ENCODE measurements around the gene NKX1-2.
A peak's percentile ranks its signal among the peaks of the same experiment; 100 is the strongest.

Gene NKX1-2

DNA sequence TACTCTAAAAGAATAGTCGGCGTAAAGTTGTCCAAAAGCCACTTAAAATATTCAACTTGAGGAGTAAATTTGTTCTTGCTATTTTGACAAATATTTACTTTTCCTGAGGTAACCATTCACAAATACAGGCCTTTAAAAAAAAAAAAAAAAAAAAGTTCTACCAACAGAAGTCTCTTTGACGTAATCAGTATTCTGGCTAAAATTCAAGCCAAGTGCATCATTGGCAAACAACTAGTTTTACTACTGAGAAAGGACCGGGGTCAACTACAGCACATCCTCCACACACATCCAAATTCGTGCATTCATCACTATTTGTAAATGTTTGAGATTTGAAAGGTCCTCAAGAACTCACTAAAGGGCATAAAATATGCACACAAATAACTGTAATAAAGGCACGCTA is 33.1 kb downstream of the NKX1-2 start:
- TF ChIP-seq, protein P1, sequence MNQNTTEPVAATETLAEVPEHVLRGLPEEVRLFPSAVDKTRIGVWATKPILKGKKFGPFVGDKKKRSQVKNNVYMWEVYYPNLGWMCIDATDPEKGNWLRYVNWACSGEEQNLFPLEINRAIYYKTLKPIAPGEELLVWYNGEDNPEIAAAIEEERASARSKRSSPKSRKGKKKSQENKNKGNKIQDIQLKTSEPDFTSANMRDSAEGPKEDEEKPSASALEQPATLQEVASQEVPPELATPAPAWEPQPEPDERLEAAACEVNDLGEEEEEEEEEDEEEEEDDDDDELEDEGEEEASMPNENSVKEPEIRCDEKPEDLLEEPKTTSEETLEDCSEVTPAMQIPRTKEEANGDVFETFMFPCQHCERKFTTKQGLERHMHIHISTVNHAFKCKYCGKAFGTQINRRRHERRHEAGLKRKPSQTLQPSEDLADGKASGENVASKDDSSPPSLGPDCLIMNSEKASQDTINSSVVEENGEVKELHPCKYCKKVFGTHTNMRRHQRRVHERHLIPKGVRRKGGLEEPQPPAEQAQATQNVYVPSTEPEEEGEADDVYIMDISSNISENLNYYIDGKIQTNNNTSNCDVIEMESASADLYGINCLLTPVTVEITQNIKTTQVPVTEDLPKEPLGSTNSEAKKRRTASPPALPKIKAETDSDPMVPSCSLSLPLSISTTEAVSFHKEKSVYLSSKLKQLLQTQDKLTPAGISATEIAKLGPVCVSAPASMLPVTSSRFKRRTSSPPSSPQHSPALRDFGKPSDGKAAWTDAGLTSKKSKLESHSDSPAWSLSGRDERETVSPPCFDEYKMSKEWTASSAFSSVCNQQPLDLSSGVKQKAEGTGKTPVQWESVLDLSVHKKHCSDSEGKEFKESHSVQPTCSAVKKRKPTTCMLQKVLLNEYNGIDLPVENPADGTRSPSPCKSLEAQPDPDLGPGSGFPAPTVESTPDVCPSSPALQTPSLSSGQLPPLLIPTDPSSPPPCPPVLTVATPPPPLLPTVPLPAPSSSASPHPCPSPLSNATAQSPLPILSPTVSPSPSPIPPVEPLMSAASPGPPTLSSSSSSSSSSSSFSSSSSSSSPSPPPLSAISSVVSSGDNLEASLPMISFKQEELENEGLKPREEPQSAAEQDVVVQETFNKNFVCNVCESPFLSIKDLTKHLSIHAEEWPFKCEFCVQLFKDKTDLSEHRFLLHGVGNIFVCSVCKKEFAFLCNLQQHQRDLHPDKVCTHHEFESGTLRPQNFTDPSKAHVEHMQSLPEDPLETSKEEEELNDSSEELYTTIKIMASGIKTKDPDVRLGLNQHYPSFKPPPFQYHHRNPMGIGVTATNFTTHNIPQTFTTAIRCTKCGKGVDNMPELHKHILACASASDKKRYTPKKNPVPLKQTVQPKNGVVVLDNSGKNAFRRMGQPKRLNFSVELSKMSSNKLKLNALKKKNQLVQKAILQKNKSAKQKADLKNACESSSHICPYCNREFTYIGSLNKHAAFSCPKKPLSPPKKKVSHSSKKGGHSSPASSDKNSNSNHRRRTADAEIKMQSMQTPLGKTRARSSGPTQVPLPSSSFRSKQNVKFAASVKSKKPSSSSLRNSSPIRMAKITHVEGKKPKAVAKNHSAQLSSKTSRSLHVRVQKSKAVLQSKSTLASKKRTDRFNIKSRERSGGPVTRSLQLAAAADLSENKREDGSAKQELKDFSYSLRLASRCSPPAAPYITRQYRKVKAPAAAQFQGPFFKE (tag by site-specific recombination; IDR thresholded peaks at IDR 0.05; ENCODE audit: borderline replicate concordance): no peak
- TF ChIP-seq ZNF16 (tag by site-specific recombination; IDR thresholded peaks at IDR 0.05; ENCODE audit: low read depth): no peak
- TF ChIP-seq, protein P2, sequence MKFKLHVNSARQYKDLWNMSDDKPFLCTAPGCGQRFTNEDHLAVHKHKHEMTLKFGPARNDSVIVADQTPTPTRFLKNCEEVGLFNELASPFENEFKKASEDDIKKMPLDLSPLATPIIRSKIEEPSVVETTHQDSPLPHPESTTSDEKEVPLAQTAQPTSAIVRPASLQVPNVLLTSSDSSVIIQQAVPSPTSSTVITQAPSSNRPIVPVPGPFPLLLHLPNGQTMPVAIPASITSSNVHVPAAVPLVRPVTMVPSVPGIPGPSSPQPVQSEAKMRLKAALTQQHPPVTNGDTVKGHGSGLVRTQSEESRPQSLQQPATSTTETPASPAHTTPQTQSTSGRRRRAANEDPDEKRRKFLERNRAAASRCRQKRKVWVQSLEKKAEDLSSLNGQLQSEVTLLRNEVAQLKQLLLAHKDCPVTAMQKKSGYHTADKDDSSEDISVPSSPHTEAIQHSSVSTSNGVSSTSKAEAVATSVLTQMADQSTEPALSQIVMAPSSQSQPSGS (tag by site-specific recombination; IDR thresholded peaks at IDR 0.05; ENCODE audit: low read depth): peak; percentile 45; the same call in 1 of the 2 replicates
- no peak for TF ChIP-seq YY1 (tag by site-specific recombination; IDR thresholded peaks at IDR 0.05)
- TF ChIP-seq, protein P3, sequence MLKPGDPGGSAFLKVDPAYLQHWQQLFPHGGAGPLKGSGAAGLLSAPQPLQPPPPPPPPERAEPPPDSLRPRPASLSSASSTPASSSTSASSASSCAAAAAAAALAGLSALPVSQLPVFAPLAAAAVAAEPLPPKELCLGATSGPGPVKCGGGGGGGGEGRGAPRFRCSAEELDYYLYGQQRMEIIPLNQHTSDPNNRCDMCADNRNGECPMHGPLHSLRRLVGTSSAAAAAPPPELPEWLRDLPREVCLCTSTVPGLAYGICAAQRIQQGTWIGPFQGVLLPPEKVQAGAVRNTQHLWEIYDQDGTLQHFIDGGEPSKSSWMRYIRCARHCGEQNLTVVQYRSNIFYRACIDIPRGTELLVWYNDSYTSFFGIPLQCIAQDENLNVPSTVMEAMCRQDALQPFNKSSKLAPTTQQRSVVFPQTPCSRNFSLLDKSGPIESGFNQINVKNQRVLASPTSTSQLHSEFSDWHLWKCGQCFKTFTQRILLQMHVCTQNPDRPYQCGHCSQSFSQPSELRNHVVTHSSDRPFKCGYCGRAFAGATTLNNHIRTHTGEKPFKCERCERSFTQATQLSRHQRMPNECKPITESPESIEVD (tag by site-specific recombination; IDR thresholded peaks at IDR 0.05): peak; percentile 84
- peak; percentile 76 for TF ChIP-seq ZNF629 (tag by site-specific recombination; IDR thresholded peaks at IDR 0.05)
- TF ChIP-seq, protein P4, sequence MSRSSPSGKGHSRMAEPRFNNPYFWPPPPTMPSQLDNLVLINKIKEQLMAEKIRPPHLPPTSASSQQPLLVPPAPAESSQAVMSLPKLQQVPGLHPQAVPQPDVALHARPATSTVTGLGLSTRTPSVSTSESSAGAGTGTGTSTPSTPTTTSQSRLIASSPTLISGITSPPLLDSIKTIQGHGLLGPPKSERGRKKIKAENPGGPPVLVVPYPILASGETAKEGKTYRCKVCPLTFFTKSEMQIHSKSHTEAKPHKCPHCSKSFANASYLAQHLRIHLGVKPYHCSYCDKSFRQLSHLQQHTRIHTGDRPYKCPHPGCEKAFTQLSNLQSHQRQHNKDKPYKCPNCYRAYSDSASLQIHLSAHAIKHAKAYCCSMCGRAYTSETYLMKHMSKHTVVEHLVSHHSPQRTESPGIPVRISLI (tag by site-specific recombination; IDR thresholded peaks at IDR 0.05): peak; percentile 12; the same call in 1 of the 2 replicates
- no peak for TF ChIP-seq ZNF830 (tag by site-specific recombination; IDR thresholded peaks at IDR 0.05; ENCODE audit: low read depth)
- TF ChIP-seq, protein P5, sequence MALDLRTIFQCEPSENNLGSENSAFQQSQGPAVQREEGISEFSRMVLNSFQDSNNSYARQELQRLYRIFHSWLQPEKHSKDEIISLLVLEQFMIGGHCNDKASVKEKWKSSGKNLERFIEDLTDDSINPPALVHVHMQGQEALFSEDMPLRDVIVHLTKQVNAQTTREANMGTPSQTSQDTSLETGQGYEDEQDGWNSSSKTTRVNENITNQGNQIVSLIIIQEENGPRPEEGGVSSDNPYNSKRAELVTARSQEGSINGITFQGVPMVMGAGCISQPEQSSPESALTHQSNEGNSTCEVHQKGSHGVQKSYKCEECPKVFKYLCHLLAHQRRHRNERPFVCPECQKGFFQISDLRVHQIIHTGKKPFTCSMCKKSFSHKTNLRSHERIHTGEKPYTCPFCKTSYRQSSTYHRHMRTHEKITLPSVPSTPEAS (tag by site-specific recombination; IDR thresholded peaks at IDR 0.05): no peak
- CTCF ChIA-PET: interaction anchor here (0.8 to 1.2 kb wide), 2 partner anchors 12 to 44 kb away, joined by 3 read pairs; no protein-coding TSS in a partner anchor
- POLR2A ChIA-PET: interaction anchor here (0.6 to 2.5 kb wide), 3 partner anchors 12 to 621 kb away, joined by 3 to 23 read pairs (median 3); no protein-coding TSS in a partner anchor
- Histone ChIP-seq H3K4me1 (ENCODE audit: control insufficient read depth, insufficient read depth, low read length) (peaks cover 24% of the 10 kb centered on the region), H3K36me3 (ENCODE audit: control insufficient read depth in 2 of 2, insufficient read depth in 1 of 2, low read length in 2 of 2) (peaks cover 17 to 31% of the 10 kb centered on the region in 2 experiments; a peak in 2 of 3 replicates), H3K9me3 (ENCODE audit: control insufficient read depth, insufficient read depth, low read depth, low read length) (no peaks in the 10 kb centered on the region), H3K27ac (ENCODE audit: extremely low read depth, low read depth, low read length) (no peak overlapping the region), H3K4me3 (ENCODE audit: low read depth, low read length) (no peak overlapping the region; the same call in 1 of the 2 replicates)

DNA sequence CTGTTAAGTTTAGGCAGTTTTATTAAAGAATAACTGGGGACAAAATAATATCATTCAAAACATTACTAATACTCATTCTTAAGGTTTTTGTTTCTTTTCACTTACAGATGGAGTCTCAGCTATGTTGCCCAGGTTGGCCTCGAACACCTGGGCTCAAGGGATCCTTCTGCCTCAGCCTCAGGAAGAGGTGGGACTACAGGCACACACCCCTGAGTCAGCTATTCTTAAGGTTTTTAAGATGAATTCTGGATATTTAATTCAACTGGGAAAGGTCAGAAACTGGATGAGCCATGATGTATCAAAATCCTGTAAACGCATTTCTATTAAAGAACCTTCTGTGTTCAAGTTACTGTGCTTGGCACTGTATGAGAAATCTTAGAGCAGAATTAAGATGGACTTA is 34.6 kb downstream of the NKX1-2 start:
- Histone ChIP-seq H3K9me3 (ENCODE audit: control insufficient read depth, insufficient read depth, low read depth, low read length) (no peaks in the 10 kb centered on the region), H3K4me3 (ENCODE audit: low read depth, low read length) (no peak overlapping the region), H3K4me1 (ENCODE audit: control insufficient read depth, insufficient read depth, low read length) (peaks cover 16% of the 10 kb centered on the region), H3K36me3 (ENCODE audit: control insufficient read depth in 2 of 2, insufficient read depth in 1 of 2, low read length in 2 of 2) (peaks cover 26 to 45% of the 10 kb centered on the region in 2 experiments; a peak in 2 of 3 replicates), H3K27ac (ENCODE audit: extremely low read depth, low read depth, low read length) (no peak overlapping the region)
- ChIA-PET CTCF (interaction anchor here (4.4 kb wide), 1 partner anchor 11 kb away, joined by 22 read pairs; no protein-coding TSS in a partner anchor), POLR2A (no interaction called here)
- TF ChIP-seq ZBTB8A (tag by site-specific recombination; IDR thresholded peaks at IDR 0.05): no peak
- no peak for TF ChIP-seq ZNF311 (tag by site-specific recombination; IDR thresholded peaks at IDR 0.05; ENCODE audit: borderline replicate concordance)
- TF ChIP-seq, protein P6, sequence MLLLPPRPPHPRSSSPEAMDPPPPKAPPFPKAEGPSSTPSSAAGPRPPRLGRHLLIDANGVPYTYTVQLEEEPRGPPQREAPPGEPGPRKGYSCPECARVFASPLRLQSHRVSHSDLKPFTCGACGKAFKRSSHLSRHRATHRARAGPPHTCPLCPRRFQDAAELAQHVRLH (tag by site-specific recombination; IDR thresholded peaks at IDR 0.05): no peak
- TF ChIP-seq ZNF132 (tag by site-specific recombination; IDR thresholded peaks at IDR 0.05; ENCODE audit: borderline replicate concordance): no peak
- no peak for TF ChIP-seq ZBTB7A (tag by site-specific recombination; IDR thresholded peaks at IDR 0.05; ENCODE audit: low read depth)
- TF ChIP-seq KLF1 (tag by site-specific recombination; IDR thresholded peaks at IDR 0.05): no peak
- TF ChIP-seq ZIC2 (tag by site-specific recombination; IDR thresholded peaks at IDR 0.05): no peak
